NCI-H2227 treated with DMSO at 0.1 percent for 48 hours (cell line): ENCODE data around the gene IRAK4.
A peak's percentile ranks its signal among the peaks of the same experiment; 100 is the strongest.

Source experiments
- DNase-seq: peaks from one replicate; lab custom pipeline; 2025; lab: John Stamatoyannopoulos, UW

Gene IRAK4

GRCh38 chr12:43766291-43766690 lies 7.5 kb downstream of the IRAK4 start:
- DNase-seq = no peak

GRCh38 chr12:43776498-43776897 lies 17.7 kb downstream of the IRAK4 start:
- no peak for DNase-seq

- DNase-seq = peak; percentile 7
Measured at GRCh38 chr12:43786899-43787693, 28.3 kb downstream of the IRAK4 start.

GRCh38 chr12:43789941-43790340 lies 31.2 kb downstream of the IRAK4 start:
- no peak for DNase-seq

- DNase-seq = no peak
Measured at GRCh38 chr12:43795716-43796280, 37.0 kb downstream of the IRAK4 start.

GRCh38 chr12:43797561-43798217 lies 38.9 kb downstream of the IRAK4 start:
- DNase-seq = no peak

- no peak for DNase-seq
Measured at GRCh38 chr12:43805149-43805859, 46.6 kb downstream of the IRAK4 start.

GRCh38 chr12:43805860-43806736 lies 47.3 kb downstream of the IRAK4 start, which contains the start of gene TWF1:
Gene TWF1, minus strand, starts transcription at chr12:43806317. Its CDS starts 72 bp downstream, at chr12:43806245.
- peak; percentile 55 for DNase-seq

- DNase-seq = no peak
Measured at GRCh38 chr12:43806737-43807072, 48.0 kb downstream of the IRAK4 start.

- DNase-seq = no peak
Measured at GRCh38 chr12:43807386-43807785, 48.6 kb downstream of the IRAK4 start.

GRCh38 chr12:43812057-43812456 lies 53.3 kb downstream of the IRAK4 start:
- no peak for DNase-seq

GRCh38 chr12:43812926-43813325 lies 54.2 kb downstream of the IRAK4 start:
- DNase-seq = no peak

GRCh38 chr12:43815416-43815815 lies 56.7 kb downstream of the IRAK4 start:
- no peak for DNase-seq

GRCh38 chr12:43816168-43816567 lies 57.4 kb downstream of the IRAK4 start:
- DNase-seq = no peak

GRCh38 chr12:43824207-43824775 lies 65.5 kb downstream of the IRAK4 start:
- DNase-seq = no peak

GRCh38 chr12:43826681-43827080 lies 67.9 kb downstream of the IRAK4 start:
- no peak for DNase-seq

- no peak for DNase-seq
Measured at GRCh38 chr12:43827093-43827492, 68.3 kb downstream of the IRAK4 start.

- no peak for DNase-seq
Measured at GRCh38 chr12:43832463-43833168, 73.9 kb downstream of the IRAK4 start.

GRCh38 chr12:43835264-43835655 lies 76.5 kb downstream of the IRAK4 start:
- no peak for DNase-seq

- DNase-seq = no peak
Measured at GRCh38 chr12:43835656-43836474, 77.1 kb downstream of the IRAK4 start, which contains the start of gene TMEM117. Gene TMEM117, plus strand, starts transcription at chr12:43836081.
